Middle frontal gyrus (tissue), 1 donor: ENCODE data around the gene MPP3.
A peak's percentile ranks its signal among the peaks of the same experiment; 100 is the strongest.
"Not testable (repeated sequence)": the region's sequence is repeated elsewhere in the genome, so short reads cannot be mapped to it uniquely, and the experiment has no call there.

Experiments
- DNase-seq: peaks from one replicate; pipeline ENCODE4 v3.0.0-alpha.2; 2015; ENCODE audit warnings: low spot score; ENCODE audit errors: extremely low spot score

The MPP3 gene

GRCh38 chr17:43809121-43809520 is 23.8 kb downstream of the MPP3 start:
- no peak for DNase-seq

GRCh38 chr17:43808076-43808475 is 24.9 kb downstream of the MPP3 start:
- DNase-seq, result no peak

- no peak for DNase-seq
Observed at GRCh38 chr17:43805117-43805516, 27.8 kb downstream of the MPP3 start.

- DNase-seq, result no peak
Observed at GRCh38 chr17:43803758-43804157, 29.2 kb downstream of the MPP3 start.

GRCh38 chr17:43801844-43802243 is 31.1 kb downstream of the MPP3 start:
- DNase-seq, result no peak

GRCh38 chr17:43800736-43801135 is 32.2 kb downstream of the MPP3 start:
- no peak for DNase-seq

GRCh38 chr17:43799047-43799446 is 33.9 kb downstream of the MPP3 start:
- DNase-seq, result no peak

GRCh38 chr17:43798024-43798423 is 34.9 kb downstream of the MPP3 start:
- not testable (repeated sequence) for DNase-seq

GRCh38 chr17:43792668-43793067 is 40.3 kb downstream of the MPP3 start:
- DNase-seq, result not testable (repeated sequence)

- no peak for DNase-seq
Observed at GRCh38 chr17:43791589-43791988, 41.4 kb downstream of the MPP3 start.

- no peak for DNase-seq
Observed at GRCh38 chr17:43790311-43790940, 42.5 kb downstream of the MPP3 start.

GRCh38 chr17:43789482-43789881 is 43.5 kb downstream of the MPP3 start:
- DNase-seq, result no peak

GRCh38 chr17:43788540-43788939 is 44.4 kb downstream of the MPP3 start:
- DNase-seq, result no peak

GRCh38 chr17:43787728-43788127 is 45.2 kb downstream of the MPP3 start:
- no peak for DNase-seq

GRCh38 chr17:43784628-43785101 is 48.3 kb downstream of the MPP3 start:
- DNase-seq, result no peak

- no peak for DNase-seq
Observed at GRCh38 chr17:43784068-43784467, 48.9 kb downstream of the MPP3 start.

GRCh38 chr17:43782913-43783680 is 49.8 kb downstream of the MPP3 start:
- no peak for DNase-seq

GRCh38 chr17:43780135-43780534 is 52.8 kb downstream of the MPP3 start, which contains the start of gene CFAP97D1:
Gene CFAP97D1 (plus strand): TSS chr17:43780435. CDS start chr17:43780463, 28 bp downstream.
- DNase-seq, result no peak

- no peak for DNase-seq
Observed at GRCh38 chr17:43779145-43780125, 53.5 kb downstream of the MPP3 start.

GRCh38 chr17:43778337-43779144 is 54.4 kb downstream of the MPP3 start, which contains the start of gene DUSP3:
Gene DUSP3 (minus strand): TSS chr17:43778977. CDS start chr17:43778924, 53 bp downstream.
- DNase-seq, result peak; percentile 76
